Stomach (tissue), 9 donors: Measurements from ENCODE around the gene CCDC191. TPM values are rescaled to one million over a fixed set of nuclear protein-coding genes. Genes with fewer than 3 reads are reported as not detected.

Experiments
- DNase-seq, 2 donors: peaks; one replicate each; pipeline versions ENCODE4 v3.0.0 to v3.0.0-alpha.2; 2013 to 2019
- H3K27ac ChIP-seq, 5 donors: fragments of 200-600 bp in 4 of 5; sonication (generic) in 4 of 5; one replicate each; pipeline ENCODE4 v1.5.1; 2013 to 2019; ENCODE audit warnings: mild to moderate bottlenecking in 1 of 5, moderate library complexity in 1 of 5
- H3K27me3 ChIP-seq, 3 donors: fragments of 200-600 bp; sonication (generic); one replicate each; pipeline ENCODE4 v1.5.1; 2017 to 2019; ENCODE audit warnings: mixed run types in 1 of 3
- H3K36me3 ChIP-seq, 4 donors: fragments of 200-600 bp; sonication (generic); 1 replicate in 3 of 4; 2 replicates in 1 of 4; pipeline ENCODE4 v1.5.1; 2016 to 2019
- H3K4me1 ChIP-seq, 4 donors: fragments of 200-600 bp; sonication (generic); one replicate each; pipeline ENCODE4 v1.5.1; 2016 to 2019
- H3K4me3 ChIP-seq, 4 donors: fragments of 200-600 bp; sonication (generic) in 3 of 4; one replicate each; pipeline ENCODE4 v1.5.1; 2016 to 2019; ENCODE audit warnings: mild to moderate bottlenecking in 1 of 4
- H3K9me3 ChIP-seq, 4 donors: fragments of 200-600 bp; sonication (generic); one replicate each; pipeline ENCODE4 v1.5.1; 2016 to 2019
- EP300 ChIP-seq: sonication (generic); formaldehyde crosslinking; IDR thresholded peaks from one replicate; pipeline ENCODE4 v1.6.1; 2017; ENCODE audit warnings: antibody characterized with exemption
- POLR2A ChIP-seq, 4 donors: fragments of 450-650 bp; IDR thresholded peaks; one replicate each; pipeline ENCODE4 v1.6.1; 2016; ENCODE audit warnings: antibody characterized with exemption in 4 of 4, control low read depth in 2 of 4, mild to moderate bottlenecking in 1 of 4, moderate library complexity in 1 of 4
- POLR2AphosphoS5 ChIP-seq, 3 donors: sonication (generic); formaldehyde crosslinking; IDR thresholded peaks; one replicate each; pipeline ENCODE4 v1.6.1; 2016; ENCODE audit warnings: antibody characterized with exemption in 3 of 3
- WGBS, 5 donors: extraction: QIAGEN DNeasy Blood & Tissue Kit in 3 of 5; methylation state at CpG; one replicate each; pipeline versions ENCODE4 v1.1.5 to v1.1.7; 2013 to 2018; 5-methylcytosine and 5-hydroxymethylcytosine counted together
- intact Hi-C: fragments of 100-400 bp; cut with DNase I; formaldehyde crosslinking; loops from one replicate; pipeline ENCODE4 v1.15.1; 2023; ENCODE audit warnings: low total_unique reads
- polyA plus RNA-seq, 3 donors: library from polyadenylated mRNA; stranded (reverse); fragments of 200-250 nt; gene quantifications; one replicate each; pipeline ENCODE4 v1.2.3, GENCODE V29; 2013
- total RNA-seq, 5 donors: library from RNA; depleted of rRNA; stranded (reverse); fragments of >200 nt; gene quantifications; one replicate each; pipeline versions ENCODE4 v1.1.0 to v1.2.3, GENCODE V29; 2014 to 2016
- TF ChIP-seq, protein P1 (sequence below), 7 experiments: fragments of 450-650 bp in 4 of 7; fragments of 200-600 bp in 3 of 7; sonication (generic) in 3 of 7; IDR thresholded peaks; one replicate each; pipeline ENCODE4 v1.5.1; 2016 to 2019; ENCODE audit warnings: antibody characterized with exemption in 7 of 7, control low read depth in 2 of 7, mild to moderate bottlenecking in 1 of 7
- donor health status: healthy with polysubstance abuse.
- donor health status: Bipolar disorder and iron deficiency.
- donor health status: healthy.

The CCDC191 gene
- total and polyA plus RNA-seq, 8 donors: 1.4 to 21.0 (median 3.8) TPM

DNA sequence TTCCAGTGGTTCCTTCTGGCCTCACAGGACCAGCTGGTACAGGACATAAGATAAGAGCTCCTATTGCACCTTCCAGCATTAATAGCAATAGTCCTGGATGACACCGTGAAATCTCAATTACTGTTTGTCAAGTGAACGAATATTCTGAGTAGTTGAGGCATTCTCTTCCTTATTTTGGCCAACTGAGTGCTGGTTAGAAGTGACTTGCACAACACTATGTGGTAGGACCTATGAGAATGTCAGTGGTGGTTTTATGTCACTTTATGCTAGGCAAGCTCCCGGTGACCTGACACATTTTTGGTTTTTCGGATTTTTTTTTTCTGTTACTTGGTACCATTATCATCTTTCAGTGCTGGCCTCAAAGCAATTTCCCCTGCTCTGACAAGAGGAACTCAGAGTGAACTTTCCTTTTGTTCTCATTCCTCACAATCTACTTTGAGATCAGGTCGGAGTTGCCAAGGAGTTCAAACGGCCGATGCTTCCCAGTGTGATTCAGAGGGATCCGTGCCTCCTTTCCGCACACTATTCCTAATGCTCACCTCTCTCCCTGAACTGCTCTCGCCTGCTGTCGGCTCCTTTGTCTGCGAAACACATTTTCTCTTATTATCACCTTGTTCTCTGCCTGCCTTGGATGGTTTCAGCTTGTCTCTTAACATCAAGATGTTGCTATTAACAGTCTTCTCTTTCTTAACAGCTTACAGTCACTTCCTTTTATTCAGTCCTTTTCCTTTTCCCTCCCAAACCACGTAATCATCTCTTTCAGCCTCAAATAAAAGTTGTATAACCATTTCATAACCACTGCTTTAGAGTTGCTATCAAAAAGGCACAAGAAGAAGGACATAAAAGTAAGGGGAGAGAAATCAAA, 36.1 kb upstream of the CCDC191 start:
- H3K4me1 ChIP-seq: no peaks in the 10 kb centered on the region
- H3K36me3 ChIP-seq: peaks cover 0 to 16% (median 5%) of the 10 kb centered on the region in 4 donors
- no peaks in the 10 kb centered on the region for H3K9me3 ChIP-seq
- H3K4me3 ChIP-seq: no peak overlapping the region
- H3K27me3 ChIP-seq: no peaks in the 10 kb centered on the region
- intact Hi-C loops: no loop called here
- H3K27ac ChIP-seq: no peak overlapping the region
- TF ChIP-seq, protein P1, sequence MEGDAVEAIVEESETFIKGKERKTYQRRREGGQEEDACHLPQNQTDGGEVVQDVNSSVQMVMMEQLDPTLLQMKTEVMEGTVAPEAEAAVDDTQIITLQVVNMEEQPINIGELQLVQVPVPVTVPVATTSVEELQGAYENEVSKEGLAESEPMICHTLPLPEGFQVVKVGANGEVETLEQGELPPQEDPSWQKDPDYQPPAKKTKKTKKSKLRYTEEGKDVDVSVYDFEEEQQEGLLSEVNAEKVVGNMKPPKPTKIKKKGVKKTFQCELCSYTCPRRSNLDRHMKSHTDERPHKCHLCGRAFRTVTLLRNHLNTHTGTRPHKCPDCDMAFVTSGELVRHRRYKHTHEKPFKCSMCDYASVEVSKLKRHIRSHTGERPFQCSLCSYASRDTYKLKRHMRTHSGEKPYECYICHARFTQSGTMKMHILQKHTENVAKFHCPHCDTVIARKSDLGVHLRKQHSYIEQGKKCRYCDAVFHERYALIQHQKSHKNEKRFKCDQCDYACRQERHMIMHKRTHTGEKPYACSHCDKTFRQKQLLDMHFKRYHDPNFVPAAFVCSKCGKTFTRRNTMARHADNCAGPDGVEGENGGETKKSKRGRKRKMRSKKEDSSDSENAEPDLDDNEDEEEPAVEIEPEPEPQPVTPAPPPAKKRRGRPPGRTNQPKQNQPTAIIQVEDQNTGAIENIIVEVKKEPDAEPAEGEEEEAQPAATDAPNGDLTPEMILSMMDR (IDR thresholded peaks at IDR 0.05): no peak
- no peak for TF ChIP-seq POLR2AphosphoS5 (IDR thresholded peaks at IDR 0.05)
- no peak for TF ChIP-seq POLR2A (IDR thresholded peaks at IDR 0.05)
- TF ChIP-seq EP300: no peak
- WGBS, 5 donors: 33 to 45% (median 36%) methylated on average over 13 of the region's 13 CpGs
- no peak for DNase-seq

DNA sequence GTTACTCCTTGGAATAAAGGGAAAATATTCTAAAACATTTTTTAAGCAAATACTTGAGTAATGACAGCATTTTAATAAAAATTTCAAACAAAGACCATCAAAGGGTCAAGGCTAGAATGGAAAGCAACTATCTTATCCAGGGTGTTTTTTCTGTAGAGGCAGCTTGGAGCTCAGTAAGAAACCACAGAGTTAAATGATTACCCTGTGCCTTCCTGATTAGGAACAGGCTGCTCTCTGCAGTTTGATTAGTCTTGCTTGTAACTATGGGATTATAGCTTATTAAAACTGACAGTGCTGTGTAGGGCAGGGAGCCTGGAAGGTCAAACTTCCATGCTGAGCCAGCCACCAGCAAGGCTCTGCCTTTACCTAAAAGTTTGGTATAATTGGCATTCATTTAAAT, 33.3 kb upstream of the CCDC191 start:
- Histone ChIP-seq H3K4me1 (no peaks in the 10 kb centered on the region), H3K4me3 (no peak overlapping the region), H3K36me3 (peaks cover 18 to 43% (median 32%) of the 10 kb centered on the region in 4 donors), H3K27me3 (no peaks in the 10 kb centered on the region), H3K9me3 (no peaks in the 10 kb centered on the region), H3K27ac (no peak overlapping the region)
- TF ChIP-seq POLR2AphosphoS5 (IDR thresholded peaks at IDR 0.05) (no peak), POLR2A (IDR thresholded peaks at IDR 0.05) (no peak), EP300 (no peak)
- intact Hi-C loops: no loop called here
- no peak for DNase-seq

DNA sequence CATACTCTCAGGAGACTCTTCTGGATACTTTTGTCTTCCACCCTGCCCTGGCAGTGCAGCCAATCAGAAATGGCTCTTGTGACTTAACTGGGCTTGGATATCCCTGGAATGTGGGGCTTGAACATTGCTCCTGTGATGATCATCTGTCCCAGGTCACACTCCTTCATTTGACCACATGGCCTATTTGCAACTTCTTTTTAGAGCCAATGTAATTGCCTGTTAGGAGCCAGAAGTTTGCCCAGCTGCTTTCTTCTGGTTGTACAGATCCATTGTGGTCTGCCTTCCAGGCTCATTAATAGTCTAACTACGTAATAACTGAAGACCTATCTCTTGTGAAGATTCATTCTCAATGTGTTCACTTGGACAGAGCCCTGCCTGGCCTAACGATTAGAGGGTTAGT, 30.0 kb upstream of the CCDC191 start:
- intact Hi-C loops: no loop called here
- DNase-seq: no peak
- H3K4me3 ChIP-seq: no peak overlapping the region
- 93 to 100% (median 96%) methylated on average over 2 of the region's 2 CpGs for WGBS, 5 donors
- no peaks in the 10 kb centered on the region for H3K4me1 ChIP-seq
- H3K27me3 ChIP-seq: no peaks in the 10 kb centered on the region
- H3K36me3 ChIP-seq: peaks cover 21 to 73% (median 63%) of the 10 kb centered on the region in 4 donors
- no peak overlapping the region for H3K27ac ChIP-seq
- no peaks in the 10 kb centered on the region for H3K9me3 ChIP-seq
- TF ChIP-seq POLR2A (IDR thresholded peaks at IDR 0.05) (no peak), EP300 (no peak), POLR2AphosphoS5 (IDR thresholded peaks at IDR 0.05) (no peak)
- TF ChIP-seq, protein P1 (IDR thresholded peaks at IDR 0.05): no peak

DNA sequence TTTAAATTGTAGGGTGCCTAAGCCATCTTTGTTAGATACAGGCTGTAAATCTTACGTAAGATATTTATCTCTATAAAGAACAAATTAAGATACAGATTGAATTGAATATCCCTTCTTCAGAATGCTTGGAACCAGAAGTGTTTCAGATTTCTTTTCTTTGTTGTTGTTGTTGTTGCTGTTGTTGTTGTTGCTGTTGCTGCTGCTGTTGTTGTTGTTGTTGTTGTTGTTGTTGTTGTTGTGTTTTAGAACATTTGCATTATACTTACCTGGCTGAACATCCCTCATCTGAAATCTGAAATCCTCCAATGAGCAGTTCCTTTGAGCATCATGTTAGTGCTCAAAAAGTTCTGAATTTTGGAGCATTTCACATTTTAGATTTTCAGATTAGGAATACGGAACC, 26.8 kb upstream of the CCDC191 start:
- DNase-seq: no peak
- Histone ChIP-seq H3K4me1 (no peaks in the 10 kb centered on the region), H3K27me3 (no peaks in the 10 kb centered on the region), H3K36me3 (peaks cover 21 to 98% (median 94%) of the 10 kb centered on the region in 4 donors), H3K9me3 (no peaks in the 10 kb centered on the region), H3K4me3 (no peak overlapping the region), H3K27ac (no peak overlapping the region)
- 94 to 99% (median 98%) methylated on average over 2 of the region's 2 CpGs for WGBS, 5 donors
- intact Hi-C loops: no loop called here
- no peak for TF ChIP-seq POLR2AphosphoS5 (IDR thresholded peaks at IDR 0.05)
- TF ChIP-seq POLR2A (IDR thresholded peaks at IDR 0.05): no peak
- TF ChIP-seq EP300: no peak
- TF ChIP-seq, protein P1 (IDR thresholded peaks at IDR 0.05): no peak

DNA sequence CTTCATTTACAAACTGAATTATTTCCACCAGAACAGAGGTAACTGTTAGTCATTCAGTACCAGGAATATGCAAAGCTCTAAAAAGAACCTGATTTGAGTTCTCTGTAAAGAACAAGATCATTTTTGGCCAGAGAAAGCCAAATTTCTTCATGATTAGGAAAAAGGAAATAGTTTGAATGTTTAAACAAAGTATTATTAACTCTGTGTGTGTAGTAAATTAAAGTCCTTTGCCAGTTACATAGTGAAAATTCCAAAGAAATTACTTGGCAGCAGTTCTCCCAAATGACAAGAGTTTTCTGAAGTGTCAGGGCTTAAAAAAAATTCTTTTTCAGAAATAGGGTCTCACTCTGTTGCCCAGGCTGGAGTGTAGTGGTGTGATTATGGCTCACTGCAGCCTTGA, 24.7 kb upstream of the CCDC191 start:
- no peaks in the 10 kb centered on the region for H3K27me3 ChIP-seq
- no peak overlapping the region for H3K4me3 ChIP-seq
- TF ChIP-seq EP300 (no peak), POLR2AphosphoS5 (IDR thresholded peaks at IDR 0.05) (no peak), POLR2A (IDR thresholded peaks at IDR 0.05) (no peak)
- TF ChIP-seq, protein P1 (IDR thresholded peaks at IDR 0.05): no peak
- no peaks in the 10 kb centered on the region for H3K9me3 ChIP-seq
- H3K4me1 ChIP-seq: no peaks in the 10 kb centered on the region
- no peak overlapping the region for H3K27ac ChIP-seq
- peaks cover 27 to 100% (median 96%) of the 10 kb centered on the region in 4 donors for H3K36me3 ChIP-seq
- DNase-seq: no peak
- intact Hi-C loops: no loop called here
